Endodermal cell (in vitro differentiated cells): ENCODE measurements around the gene METTL25B. TPM values are rescaled to one million over a fixed set of nuclear protein-coding genes. Genes with fewer than 3 reads are reported as not detected.
"Not testable (repeated sequence)": the region's sequence is repeated elsewhere in the genome, so short reads cannot be mapped to it uniquely, and the experiment has no call there.

Source experiments
- DNase-seq: peaks from one replicate; pipeline ENCODE4 v3.0.0-alpha.2; 2017
- H3K27ac ChIP-seq: 2 replicates; pipeline ENCODE4 v1.5.1; 2013; ENCODE audit warnings: mild to moderate bottlenecking, low read depth, low read length, moderate library complexity
- H3K27me3 ChIP-seq: 2 replicates; pipeline ENCODE4 v1.6.1; 2013; ENCODE audit warnings: mild to moderate bottlenecking, low read length, moderate library complexity; ENCODE audit not compliant: insufficient read depth, control insufficient read depth, poor library complexity, severe bottlenecking
- H3K36me3 ChIP-seq: 2 replicates; pipeline ENCODE4 v1.7.0; 2013; ENCODE audit warnings: mild to moderate bottlenecking, low read length, moderate library complexity; ENCODE audit not compliant: control insufficient read depth, insufficient read depth
- H3K4me1 ChIP-seq: one replicate; pipeline ENCODE4 v1.7.0; 2013; ENCODE audit warnings: low read length; ENCODE audit not compliant: control insufficient read depth, insufficient read depth
- H3K4me3 ChIP-seq: 2 replicates; pipeline ENCODE4 v1.5.1; 2013; ENCODE audit warnings: mild to moderate bottlenecking, low read length, moderate library complexity
- H3K9ac ChIP-seq: 2 replicates; pipeline ENCODE4 v1.6.1; 2013; ENCODE audit warnings: mild to moderate bottlenecking, low read length, moderate library complexity; ENCODE audit not compliant: poor library complexity, severe bottlenecking; ENCODE audit errors: extremely low read depth
- H3K9me3 ChIP-seq: 2 replicates; pipeline ENCODE4 v1.6.1; 2013; ENCODE audit warnings: mild to moderate bottlenecking, low read length, moderate library complexity; ENCODE audit not compliant: control insufficient read depth
- H3K27ac Mint-ChIP-seq: 2 replicates; pipeline ENCODE4 v1.8.0; 2020; ENCODE audit warnings: mixed read lengths
- H3K27me3 Mint-ChIP-seq: 2 replicates; pipeline ENCODE4 v1.8.0; 2021; ENCODE audit warnings: mild to moderate bottlenecking, mixed read lengths; ENCODE audit not compliant: insufficient read depth
- H3K36me3 Mint-ChIP-seq: 2 replicates; pipeline ENCODE4 v1.8.0; 2020; ENCODE audit warnings: low read depth, mixed read lengths
- H3K4me1 Mint-ChIP-seq: 2 replicates; pipeline ENCODE4 v1.8.0; 2020; ENCODE audit warnings: mixed read lengths
- H3K4me3 Mint-ChIP-seq: 2 replicates; pipeline ENCODE4 v1.8.0; 2020; ENCODE audit warnings: mild to moderate bottlenecking, moderate library complexity, mixed read lengths
- H3K9me3 Mint-ChIP-seq: 2 replicates; pipeline ENCODE4 v1.8.0; 2020; ENCODE audit warnings: mild to moderate bottlenecking, mixed read lengths
- CTCF ChIP-seq: fragments of 200-600 bp; sonication (generic); conservative IDR thresholded peaks from 2 replicates; pipeline ENCODE4 v1.5.0; 2021; ENCODE audit warnings: antibody characterized with exemption, mild to moderate bottlenecking
- WGBS, 2 experiments: methylation state at CpG; one replicate each; pipeline versions ENCODE4 v1.1.5 to v1.1.7; 2013; ENCODE audit warnings: missing lambda C conversion rate in 2 of 2, mixed read lengths in 1 of 2; ENCODE audit not compliant: insufficient coverage in 1 of 2, insufficient read length in 1 of 2; 5-methylcytosine and 5-hydroxymethylcytosine counted together
- total RNA-seq, 2 donors: library from RNA; stranded (reverse); fragmentation: NEBNext Ultra II Directional in 1 of 2; extraction: Animal tissue kit (Norgen Biotek cat#: 25700) in 1 of 2; gene quantifications; 2 replicates in 1 of 2; 3 replicates in 1 of 2; pipeline ENCODE4 v1.2.1, GENCODE V29; 2021

METTL25B gene
- total RNA-seq, 2 donors from 2014 or later: 25.9 to 35.5 TPM

- TF ChIP-seq CTCF: no peak
Measured at GRCh38 chr1:156756355-156756754, 28.1 kb downstream of the METTL25B start.

GRCh38 chr1:156757572-156758253, 29.4 kb downstream of the METTL25B start:
- H3K9me3 ChIP-seq, H3K4me3 ChIP-seq, H3K27ac Mint-ChIP-seq, DNase-seq, H3K27me3 ChIP-seq, H3K9ac ChIP-seq, H3K27me3 Mint-ChIP-seq, H3K36me3 Mint-ChIP-seq, H3K9me3 Mint-ChIP-seq, H3K36me3 ChIP-seq, H3K4me3 Mint-ChIP-seq, H3K27ac ChIP-seq: not testable (repeated sequence)
- H3K4me1 ChIP-seq: peaks cover 12% of the 10 kb centered on the region
- peaks cover 12% of the 10 kb centered on the region for H3K4me1 Mint-ChIP-seq
- WGBS, 2 experiments: 93 to 98% methylated on average over 7 to 10 of the region's 10 CpGs

More at GRCh38 chr1:156756355-156756754, 28.1 kb downstream of the METTL25B start:
- H3K27me3 Mint-ChIP-seq: no peaks in the 10 kb centered on the region
- Histone ChIP-seq H3K9me3 (no peaks in the 10 kb centered on the region), H3K4me1 (peaks cover 12% of the 10 kb centered on the region), H3K36me3 (peaks cover 4% of the 10 kb centered on the region), H3K27me3 (no peaks in the 10 kb centered on the region), H3K9ac (no peak overlapping the region), H3K27ac (no peak overlapping the region), H3K4me3 (no peak overlapping the region)
- 93 to 100% methylated on average over 1 of the region's 1 CpG for WGBS, 2 experiments
- H3K4me3 Mint-ChIP-seq: no peak overlapping the region
- H3K27ac Mint-ChIP-seq: no peak overlapping the region
- peaks cover 12% of the 10 kb centered on the region for H3K4me1 Mint-ChIP-seq
- no peak for DNase-seq
- H3K9me3 Mint-ChIP-seq: no peaks in the 10 kb centered on the region
- no peaks in the 10 kb centered on the region for H3K36me3 Mint-ChIP-seq

- H3K4me1 ChIP-seq: peaks cover 6% of the 10 kb centered on the region
- H3K4me3 ChIP-seq: no peak overlapping the region
- no peak overlapping the region for H3K9ac ChIP-seq
- Mint-ChIP-seq H3K27ac (no peak overlapping the region), H3K4me3 (no peak overlapping the region), H3K9me3 (no peaks in the 10 kb centered on the region), H3K27me3 (no peaks in the 10 kb centered on the region), H3K4me1 (peaks cover 8% of the 10 kb centered on the region), H3K36me3 (no peaks in the 10 kb centered on the region)
- WGBS, 2 experiments: 33 to 81% methylated on average over 1 to 5 of the region's 6 CpGs
- no peak for TF ChIP-seq CTCF
- H3K27ac ChIP-seq: no peak overlapping the region
- H3K36me3 ChIP-seq: no peaks in the 10 kb centered on the region
- no peaks in the 10 kb centered on the region for H3K27me3 ChIP-seq
- DNase-seq: no peak
- no peaks in the 10 kb centered on the region for H3K9me3 ChIP-seq
Measured at GRCh38 chr1:156760092-156760795, 32.0 kb downstream of the METTL25B start.
